ENCODE data around the gene ZNF513. TPM values are rescaled to one million over a fixed set of nuclear protein-coding genes. Genes with fewer than 3 reads are reported as not detected.

The ZNF513 gene
- polyA plus RNA-seq, 2 of the 4 experiments (the other 2 are of a cell fraction) = 10.8 to 22.7 TPM

- 92% methylated on average over 17 of the region's 20 CpGs for WGBS (ENCODE audit: missing lambda C conversion rate)
- Histone ChIP-seq H3K4me2 (no peak overlapping the region), H3K27ac (no peak overlapping the region), H3K4me3 (no peak overlapping the region), H3K4me1 (peaks cover 31% of the 10 kb centered on the region), H3K9me3 (no peaks in the 10 kb centered on the region)
- POLR2A ChIA-PET = no interaction called here
- ATAC-seq (no peak), FAIRE-seq (no peak), DNase-seq (ENCODE audit: low read depth in 1 of 2, low spot score in 1 of 2) (no peak)
- CTCF ChIA-PET = interaction anchor here (1.2 to 1.8 kb wide), 3 partner anchors 23 to 55 kb away, joined by 3 to 5 read pairs (median 3); partner anchors contain the start of gene NRBP1
- TF ChIP-seq RFX5 (IDR thresholded peaks at IDR 0.05) (no peak), JUN (IDR thresholded peaks at IDR 0.05) (peak in 1 of 2 experiments; percentile 24; a peak in 2 of 5 replicates), JUNB (IDR thresholded peaks at IDR 0.05) (no peak)
Measured at GRCh38 chr2:27375513-27376099, 4.9 kb downstream of the ZNF513 start.

DNA sequence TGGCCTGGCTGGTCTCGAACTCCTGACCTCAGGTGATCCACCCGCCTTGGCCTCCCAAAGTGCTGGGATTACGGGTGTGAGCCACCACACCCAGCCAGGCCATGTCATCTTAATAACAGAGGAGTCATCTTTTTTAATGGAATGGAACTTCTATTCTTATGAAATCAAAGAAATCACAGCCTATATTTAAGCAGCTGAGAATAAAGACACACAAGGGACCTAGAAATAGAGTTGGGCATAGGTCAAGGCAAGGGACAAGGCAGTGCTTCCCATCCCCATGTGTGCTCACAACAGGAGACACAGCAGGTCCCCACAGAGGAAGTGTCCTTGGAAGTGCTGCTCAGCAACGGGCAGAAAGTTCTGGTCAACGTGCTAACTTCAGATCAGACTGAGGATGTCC is 7.0 kb downstream of the ZNF513 start:
- Histone ChIP-seq H3K4me2 (no peak overlapping the region), H3K4me3 (no peak overlapping the region), H3K4me1 (peaks cover 28% of the 10 kb centered on the region), H3K27ac (no peak overlapping the region), H3K9me3 (no peaks in the 10 kb centered on the region)
- CTCF ChIA-PET = interaction anchor here (1.4 to 1.7 kb wide), 3 partner anchors 11 to 70 kb away, joined by 3 to 5 read pairs (median 3); partner anchors contain the start of gene NRBP1
- WGBS (ENCODE audit: missing lambda C conversion rate) = 89% methylated on average over 5 of the region's 5 CpGs
- no peak for FAIRE-seq
- no peak for ATAC-seq
- TF ChIP-seq ZNF302 (CRISPR knock-in tag; IDR thresholded peaks at IDR 0.05) = no peak
- TF ChIP-seq MAFK (IDR thresholded peaks at IDR 0.05; ENCODE audit: partially characterized antibody) = no peak
- TF ChIP-seq ESRRA (IDR thresholded peaks at IDR 0.05; ENCODE audit: borderline replicate concordance, low read length) = no peak
- TF ChIP-seq HES2 (IDR thresholded peaks at IDR 0.05) = no peak
- no peak for TF ChIP-seq JUNB (IDR thresholded peaks at IDR 0.05)
- TF ChIP-seq FOXS1 (CRISPR knock-in tag; IDR thresholded peaks at IDR 0.05) = no peak
- TF ChIP-seq CHD2 (IDR thresholded peaks at IDR 0.05; ENCODE audit: low read length, partially characterized antibody) = no peak
- TF ChIP-seq, protein P1, sequence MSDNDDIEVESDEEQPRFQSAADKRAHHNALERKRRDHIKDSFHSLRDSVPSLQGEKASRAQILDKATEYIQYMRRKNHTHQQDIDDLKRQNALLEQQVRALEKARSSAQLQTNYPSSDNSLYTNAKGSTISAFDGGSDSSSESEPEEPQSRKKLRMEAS (IDR thresholded peaks at IDR 0.05) = no peak
- no peak for TF ChIP-seq EHF (CRISPR knock-in tag; IDR thresholded peaks at IDR 0.05)
- TF ChIP-seq PHF8 (IDR thresholded peaks at IDR 0.05; ENCODE audit: borderline replicate concordance, low read depth) = no peak
- TF ChIP-seq RFX5 (IDR thresholded peaks at IDR 0.05) = no peak
- no peak for TF ChIP-seq ZC3H11A (IDR thresholded peaks at IDR 0.05)
- no peak for TF ChIP-seq NFE2L2 (conservative IDR thresholded peaks at IDR 0.05; ENCODE audit: low read length)
- TF ChIP-seq NR3C1 (IDR thresholded peaks at IDR 0.05) = no peak
- TF ChIP-seq BCL3 (IDR thresholded peaks at IDR 0.05) = no peak
- POLR2A ChIA-PET = interaction anchor here (0.6 kb wide), 1 partner anchor 11 kb away, joined by 3 read pairs; no protein-coding TSS in a partner anchor
- DNase-seq (ENCODE audit: low read depth in 1 of 2, low spot score in 1 of 2) = no peak

GRCh38 chr2:27372937-27373336 is 7.6 kb downstream of the ZNF513 start:
- ChIA-PET CTCF (interaction anchor here (1.6 to 3.9 kb wide), 5 partner anchors 8 to 108 kb away, joined by 3 to 28 read pairs (median 5); partner anchors contain the start of genes MPV17 and ZNF513), POLR2A (no interaction called here)
- Histone ChIP-seq H3K27ac (no peak overlapping the region), H3K4me1 (peaks cover 24% of the 10 kb centered on the region), H3K4me3 (no peak overlapping the region), H3K9me3 (no peaks in the 10 kb centered on the region), H3K4me2 (peak overlapping the region; percentile 93; the same call in 2 of the 3 replicates)
- no peak for FAIRE-seq
- WGBS (ENCODE audit: missing lambda C conversion rate) = 94% methylated on average over 6 of the region's 6 CpGs
- DNase-seq (ENCODE audit: low read depth in 1 of 2, low spot score in 1 of 2) = no peak
- TF ChIP-seq HEYL (CRISPR knock-in tag; IDR thresholded peaks at IDR 0.05) = no peak
- no peak for TF ChIP-seq MYC (IDR thresholded peaks at IDR 0.05; ENCODE audit: borderline replicate concordance, low read length)
- TF ChIP-seq NR3C1 (IDR thresholded peaks at IDR 0.05) = no peak
- no peak for TF ChIP-seq GATA3 (IDR thresholded peaks at IDR 0.05; ENCODE audit: borderline replicate concordance)
- TF ChIP-seq, protein P2, sequence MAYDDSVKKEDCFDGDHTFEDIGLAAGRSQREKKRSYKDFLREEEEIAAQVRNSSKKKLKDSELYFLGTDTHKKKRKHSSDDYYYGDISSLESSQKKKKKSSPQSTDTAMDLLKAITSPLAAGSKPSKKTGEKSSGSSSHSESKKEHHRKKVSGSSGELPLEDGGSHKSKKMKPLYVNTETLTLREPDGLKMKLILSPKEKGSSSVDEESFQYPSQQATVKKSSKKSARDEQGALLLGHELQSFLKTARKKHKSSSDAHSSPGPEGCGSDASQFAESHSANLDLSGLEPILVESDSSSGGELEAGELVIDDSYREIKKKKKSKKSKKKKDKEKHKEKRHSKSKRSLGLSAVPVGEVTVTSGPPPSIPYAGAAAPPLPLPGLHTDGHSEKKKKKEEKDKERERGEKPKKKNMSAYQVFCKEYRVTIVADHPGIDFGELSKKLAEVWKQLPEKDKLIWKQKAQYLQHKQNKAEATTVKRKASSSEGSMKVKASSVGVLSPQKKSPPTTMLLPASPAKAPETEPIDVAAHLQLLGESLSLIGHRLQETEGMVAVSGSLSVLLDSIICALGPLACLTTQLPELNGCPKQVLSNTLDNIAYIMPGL (CRISPR knock-in tag; IDR thresholded peaks at IDR 0.05; ENCODE audit: borderline replicate concordance) = no peak
- no peak for TF ChIP-seq JUN (IDR thresholded peaks at IDR 0.05)
- no peak for TF ChIP-seq HDAC2 (IDR thresholded peaks at IDR 0.05)
- no peak for TF ChIP-seq SMC3 (IDR thresholded peaks at IDR 0.05)
- no peak for TF ChIP-seq NFE2L2 (conservative IDR thresholded peaks at IDR 0.05; ENCODE audit: low read length)
- TF ChIP-seq MAFK (IDR thresholded peaks at IDR 0.05; ENCODE audit: partially characterized antibody) = no peak
- TF ChIP-seq NPAS2 (CRISPR knock-in tag; IDR thresholded peaks at IDR 0.05; ENCODE audit: borderline replicate concordance) = no peak
- TF ChIP-seq PHF8 (IDR thresholded peaks at IDR 0.05; ENCODE audit: borderline replicate concordance, low read depth) = no peak
- no peak for TF ChIP-seq FOSB (CRISPR knock-in tag; IDR thresholded peaks at IDR 0.05)
- no peak for TF ChIP-seq SREBF2 (IDR thresholded peaks at IDR 0.05)
- TF ChIP-seq BCL3 (IDR thresholded peaks at IDR 0.05) = no peak
- TF ChIP-seq, protein P3, sequence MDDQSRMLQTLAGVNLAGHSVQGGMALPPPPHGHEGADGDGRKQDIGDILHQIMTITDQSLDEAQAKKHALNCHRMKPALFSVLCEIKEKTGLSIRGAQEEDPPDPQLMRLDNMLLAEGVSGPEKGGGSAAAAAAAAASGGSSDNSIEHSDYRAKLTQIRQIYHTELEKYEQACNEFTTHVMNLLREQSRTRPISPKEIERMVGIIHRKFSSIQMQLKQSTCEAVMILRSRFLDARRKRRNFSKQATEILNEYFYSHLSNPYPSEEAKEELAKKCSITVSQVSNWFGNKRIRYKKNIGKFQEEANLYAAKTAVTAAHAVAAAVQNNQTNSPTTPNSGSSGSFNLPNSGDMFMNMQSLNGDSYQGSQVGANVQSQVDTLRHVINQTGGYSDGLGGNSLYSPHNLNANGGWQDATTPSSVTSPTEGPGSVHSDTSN (IDR thresholded peaks at IDR 0.05) = no peak
- TF ChIP-seq ELK1 (IDR thresholded peaks at IDR 0.05; ENCODE audit: low read depth, low read length) = no peak
- no peak for ATAC-seq

Data from A549 (cell line).